Measurements from ENCODE around the gene BHMT.
"Not testable (repeated sequence)": the region's sequence is repeated elsewhere in the genome, so short reads cannot be mapped to it uniquely, and the experiment has no call there.

The BHMT gene

GRCh38 chr5:79111960-79112702 lies 522 bp downstream of the BHMT start:
- DNase-seq: no peak

GRCh38 chr5:79112703-79113058 lies 1.1 kb downstream of the BHMT start:
- DNase-seq: no peak

GRCh38 chr5:79119486-79119885 lies 7.9 kb downstream of the BHMT start:
- no peak for DNase-seq

GRCh38 chr5:79120221-79120620 lies 8.6 kb downstream of the BHMT start:
- no peak for DNase-seq

GRCh38 chr5:79122973-79123372 lies 11.4 kb downstream of the BHMT start:
- DNase-seq: peak; percentile 71

GRCh38 chr5:79124607-79125006 lies 13.0 kb downstream of the BHMT start:
- no peak for DNase-seq

- no peak for DNase-seq
Measured at GRCh38 chr5:79130781-79131180, 19.2 kb downstream of the BHMT start.

GRCh38 chr5:79133121-79133656 lies 21.6 kb downstream of the BHMT start:
- peak; percentile 45 for DNase-seq

- DNase-seq: peak; percentile 71
Measured at GRCh38 chr5:79133657-79134451, 22.2 kb downstream of the BHMT start.

- no peak for DNase-seq
Measured at GRCh38 chr5:79135790-79136553, 24.4 kb downstream of the BHMT start.

- DNase-seq: no peak
Measured at GRCh38 chr5:79136618-79137017, 25.0 kb downstream of the BHMT start.

- no peak for DNase-seq
Measured at GRCh38 chr5:79140553-79140952, 28.9 kb downstream of the BHMT start.

GRCh38 chr5:79143684-79144379 lies 32.2 kb downstream of the BHMT start:
- DNase-seq: no peak

GRCh38 chr5:79147076-79147475 lies 35.5 kb downstream of the BHMT start:
- no peak for DNase-seq

GRCh38 chr5:79149433-79149832 lies 37.8 kb downstream of the BHMT start:
- DNase-seq: no peak

GRCh38 chr5:79151942-79152671 lies 40.5 kb downstream of the BHMT start:
- no peak for DNase-seq

GRCh38 chr5:79157305-79157704 lies 45.7 kb downstream of the BHMT start:
- DNase-seq: no peak

- not testable (repeated sequence) for DNase-seq
Measured at GRCh38 chr5:79161647-79162046, 50.0 kb downstream of the BHMT start.

GRCh38 chr5:79168031-79168430 lies 56.4 kb downstream of the BHMT start:
- no peak for DNase-seq

- no peak for DNase-seq
Measured at GRCh38 chr5:79170661-79171060, 59.1 kb downstream of the BHMT start.

- DNase-seq: no peak
Measured at GRCh38 chr5:79171635-79172245, 60.1 kb downstream of the BHMT start.

- DNase-seq: no peak
Measured at GRCh38 chr5:79172269-79172668, 60.7 kb downstream of the BHMT start.

Measured in NCI-H2029 treated with DMSO at 0.1 percent for 48 hours (cell line).